ELR (cell line): Measurements from ENCODE around the gene MSI2.

Experiments
- DNase-seq: peaks from one replicate; pipeline ENCODE4 v3.0.0-alpha.2; 2015; ENCODE audit warnings: low read depth

MSI2 gene

GRCh38 chr17:57318913-57319312 lies 62.6 kb downstream of the MSI2 start:
- no peak for DNase-seq

GRCh38 chr17:57319806-57320205 lies 63.5 kb downstream of the MSI2 start:
- no peak for DNase-seq

GRCh38 chr17:57323391-57323790 lies 67.1 kb downstream of the MSI2 start:
- DNase-seq, result no peak

GRCh38 chr17:57324060-57324459 lies 67.7 kb downstream of the MSI2 start:
- DNase-seq, result no peak

- no peak for DNase-seq
These were observed 68.3 kb downstream of the MSI2 start for GRCh38 chr17:57324631-57325030.

GRCh38 chr17:57326336-57326735 lies 70.0 kb downstream of the MSI2 start:
- no peak for DNase-seq

GRCh38 chr17:57326764-57327163 lies 70.4 kb downstream of the MSI2 start:
- no peak for DNase-seq

- DNase-seq, result no peak
These were observed 71.0 kb downstream of the MSI2 start for GRCh38 chr17:57327176-57327970.

GRCh38 chr17:57328109-57328882 lies 72.0 kb downstream of the MSI2 start:
- no peak for DNase-seq

- DNase-seq, result no peak
These were observed 73.3 kb downstream of the MSI2 start for GRCh38 chr17:57329380-57330214.

GRCh38 chr17:57330587-57330986 lies 74.3 kb downstream of the MSI2 start:
- DNase-seq, result no peak

- no peak for DNase-seq
These were observed 75.1 kb downstream of the MSI2 start for GRCh38 chr17:57331423-57331822.

GRCh38 chr17:57332501-57332900 lies 76.2 kb downstream of the MSI2 start:
- no peak for DNase-seq

GRCh38 chr17:57335195-57335792 lies 79.0 kb downstream of the MSI2 start:
- DNase-seq, result no peak

GRCh38 chr17:57337390-57337789 lies 81.1 kb downstream of the MSI2 start:
- DNase-seq, result no peak

GRCh38 chr17:57338257-57338914 lies 82.1 kb downstream of the MSI2 start:
- no peak for DNase-seq

GRCh38 chr17:57340160-57340981 lies 84.0 kb downstream of the MSI2 start:
- DNase-seq, result no peak

GRCh38 chr17:57341611-57342540 lies 85.6 kb downstream of the MSI2 start:
- DNase-seq, result no peak

- DNase-seq, result no peak
These were observed 86.8 kb downstream of the MSI2 start for GRCh38 chr17:57342963-57343589.
